DOHH2 (cell line): ENCODE measurements around the gene PIK3CG.

ENCODE experiments used
- H3F3A ChIP-seq: fragments of 200-600 bp; sonication (generic), shearing (Covaris generic); 2 replicates; pipeline ENCODE4 v1.6.0; 2016; ENCODE audit warnings: antibody characterized with exemption, mild to moderate bottlenecking; ENCODE audit not compliant: control insufficient read depth, insufficient read depth
- H3K27ac ChIP-seq: fragments of 200-600 bp; sonication (generic); 2 replicates; pipeline ENCODE4 v1.5.1; 2014; ENCODE audit warnings: low read depth, mild to moderate bottlenecking, low read length, moderate library complexity
- H3K27me3 ChIP-seq: fragments of 200-600 bp; sonication (generic); 2 replicates; pipeline ENCODE4 v1.6.1; 2014; ENCODE audit warnings: mild to moderate bottlenecking, low read length, mixed read lengths; ENCODE audit not compliant: control insufficient read depth
- H3K36me3 ChIP-seq: fragments of 200-600 bp; sonication (generic); 2 replicates; pipeline ENCODE4 v1.6.1; 2014; ENCODE audit warnings: mild to moderate bottlenecking, low read length, moderate library complexity, mixed read lengths; ENCODE audit not compliant: control insufficient read depth
- H3K4me1 ChIP-seq: fragments of 200-600 bp; sonication (generic); 2 replicates; pipeline ENCODE4 v1.6.1; 2014; ENCODE audit warnings: mild to moderate bottlenecking, low read length, mixed read lengths; ENCODE audit not compliant: control insufficient read depth
- H3K4me2 ChIP-seq: fragments of 200-600 bp; sonication (generic); 2 replicates; pipeline ENCODE4 v1.6.0; 2014; ENCODE audit warnings: mild to moderate bottlenecking, low read length, moderate library complexity
- H3K4me3 ChIP-seq: fragments of 200-600 bp; sonication (generic); 2 replicates; pipeline ENCODE4 v1.5.1; 2014; ENCODE audit warnings: mild to moderate bottlenecking, low read length, mixed read lengths
- H3K79me2 ChIP-seq: fragments of 200-600 bp; sonication (generic); 2 replicates; pipeline ENCODE4 v1.6.1; 2014; ENCODE audit warnings: mild to moderate bottlenecking, low read length, mixed read lengths; ENCODE audit not compliant: control insufficient read depth
- H3K9me2 ChIP-seq: fragments of 200-600 bp; sonication (generic); replicated peaks from 2 replicates; pipeline ENCODE4 v1.6.1; 2014; ENCODE audit warnings: mild to moderate bottlenecking, low read length, mixed read lengths; ENCODE audit not compliant: control insufficient read depth
- H3K9me3 ChIP-seq: fragments of 200-600 bp; sonication (generic); 2 replicates; pipeline ENCODE4 v1.6.1; 2014; ENCODE audit warnings: antibody characterized with exemption, low read length, mixed read lengths; ENCODE audit not compliant: control insufficient read depth, insufficient read depth
- H4K20me1 ChIP-seq: fragments of 200-600 bp; sonication (generic); 2 replicates; pipeline ENCODE4 v1.6.0; 2014; ENCODE audit warnings: low read depth, mild to moderate bottlenecking, antibody characterized with exemption, low read length, moderate library complexity; ENCODE audit not compliant: control insufficient read depth, insufficient read depth
- CTCF ChIP-seq: fragments of 200-600 bp; sonication (generic); IDR thresholded peaks from one replicate; pipeline ENCODE4 v1.5.1; 2014; ENCODE audit warnings: antibody characterized with exemption, mild to moderate bottlenecking, low read depth, low read length; ENCODE audit not compliant: poor library complexity, severe bottlenecking
- EZH2phosphoT487 ChIP-seq: fragments of 200-600 bp; sonication (generic); IDR thresholded peaks from 2 replicates; pipeline ENCODE4 v1.6.1; 2017; ENCODE audit warnings: borderline replicate concordance, mild to moderate bottlenecking, antibody characterized with exemption, low read length, moderate library complexity, mixed read lengths

PIK3CG gene

GRCh38 chr7:106819546-106819945 lies 45.5 kb upstream of the PIK3CG start:
- Histone ChIP-seq H3F3A (no peaks in the 10 kb centered on the region), H3K79me2 (no peaks in the 10 kb centered on the region), H3K9me2 (no peaks in the 10 kb centered on the region), H4K20me1 (no peaks in the 10 kb centered on the region), H3K27me3 (no peaks in the 10 kb centered on the region), H3K27ac (no peak overlapping the region), H3K4me2 (no peak overlapping the region), H3K4me3 (no peak overlapping the region), H3K36me3 (no peaks in the 10 kb centered on the region), H3K9me3 (no peaks in the 10 kb centered on the region), H3K4me1 (no peaks in the 10 kb centered on the region)
- TF ChIP-seq EZH2phosphoT487: no peak
- TF ChIP-seq CTCF: no peak

- no peak overlapping the region for H3K27ac ChIP-seq
- no peaks in the 10 kb centered on the region for H3K9me3 ChIP-seq
- no peaks in the 10 kb centered on the region for H3K9me2 ChIP-seq
- H3F3A ChIP-seq: no peaks in the 10 kb centered on the region
- no peaks in the 10 kb centered on the region for H3K4me1 ChIP-seq
- no peak overlapping the region for H3K4me3 ChIP-seq
- H3K4me2 ChIP-seq: no peak overlapping the region
- TF ChIP-seq CTCF (no peak), EZH2phosphoT487 (no peak)
- H4K20me1 ChIP-seq: no peaks in the 10 kb centered on the region
- H3K27me3 ChIP-seq: no peaks in the 10 kb centered on the region
- no peaks in the 10 kb centered on the region for H3K79me2 ChIP-seq
- H3K36me3 ChIP-seq: no peaks in the 10 kb centered on the region
Measured at GRCh38 chr7:106820321-106821217, 44.5 kb upstream of the PIK3CG start.

- Histone ChIP-seq H3K27ac (no peak overlapping the region), H3K4me3 (no peak overlapping the region), H3K27me3 (no peaks in the 10 kb centered on the region), H3K79me2 (no peaks in the 10 kb centered on the region), H3K4me2 (no peak overlapping the region), H3K36me3 (no peaks in the 10 kb centered on the region), H3K9me3 (no peaks in the 10 kb centered on the region), H3K4me1 (no peaks in the 10 kb centered on the region), H3K9me2 (no peaks in the 10 kb centered on the region), H4K20me1 (no peaks in the 10 kb centered on the region), H3F3A (no peaks in the 10 kb centered on the region)
- TF ChIP-seq EZH2phosphoT487 (no peak), CTCF (no peak)
Measured at GRCh38 chr7:106823631-106824030, 41.5 kb upstream of the PIK3CG start.
